Measurements from ENCODE around the gene COL23A1.

The COL23A1 gene

GRCh38 chr5:178445534-178445933, 144.7 kb downstream of the COL23A1 start:
- no peak overlapping the region for H3K9ac ChIP-seq (ENCODE audit: low read length)
- no peaks in the 10 kb centered on the region for H3K79me2 ChIP-seq (ENCODE audit: low read length)
- 0 out of 2 replicates have a peak, but pooled peaks cover under 1% of the 10 kb centered on the region for H3K27me3 ChIP-seq (ENCODE audit: low read depth, low read length)
- no peaks in the 10 kb centered on the region for H3K4me1 ChIP-seq (ENCODE audit: low read length)
- no peaks in the 10 kb centered on the region for H4K20me1 ChIP-seq (ENCODE audit: insufficient read depth, low read length)
- no peak overlapping the region for H3K4me2 ChIP-seq (ENCODE audit: low read length)
- no peaks in the 10 kb centered on the region for H3K9me3 ChIP-seq (ENCODE audit: insufficient read depth, low read length)
- H2AFZ ChIP-seq (ENCODE audit: low read depth, low read length): no peak overlapping the region
- TF ChIP-seq EZH2phosphoT487 (IDR thresholded peaks at IDR 0.05; ENCODE audit: low read depth) (no peak), CTCF (IDR thresholded peaks at IDR 0.05; ENCODE audit: low read depth, low read length) (no peak)
- H3K36me3 ChIP-seq (replicated peaks; ENCODE audit: low read depth, low read length): no peaks in the 10 kb centered on the region
- no peak overlapping the region for H3K4me3 ChIP-seq (ENCODE audit: low read length)
- H3K27ac ChIP-seq (ENCODE audit: low read length): no peak overlapping the region

- no peak overlapping the region for H2AFZ ChIP-seq (ENCODE audit: low read depth, low read length)
- H3K9ac ChIP-seq (ENCODE audit: low read length): no peak overlapping the region
- no peaks in the 10 kb centered on the region for H3K79me2 ChIP-seq (ENCODE audit: low read length)
Observed at GRCh38 chr5:178442405-178443257, 147.6 kb downstream of the COL23A1 start.

GRCh38 chr5:178441486-178442270, 148.5 kb downstream of the COL23A1 start:
- no peaks in the 10 kb centered on the region for H3K4me1 ChIP-seq (ENCODE audit: low read length)
- no peak overlapping the region for H3K9ac ChIP-seq (ENCODE audit: low read length)
- H3K4me2 ChIP-seq (ENCODE audit: low read length): no peak overlapping the region
- no peaks in the 10 kb centered on the region for H3K79me2 ChIP-seq (ENCODE audit: low read length)
- H3K36me3 ChIP-seq (replicated peaks; ENCODE audit: low read depth, low read length): no peaks in the 10 kb centered on the region
- H3K27ac ChIP-seq (ENCODE audit: low read length): no peak overlapping the region
- no peaks in the 10 kb centered on the region for H4K20me1 ChIP-seq (ENCODE audit: insufficient read depth, low read length)
- no peak overlapping the region for H2AFZ ChIP-seq (ENCODE audit: low read depth, low read length)
- H3K9me3 ChIP-seq (ENCODE audit: insufficient read depth, low read length): no peaks in the 10 kb centered on the region
- no peaks in the 10 kb centered on the region for H3K27me3 ChIP-seq (ENCODE audit: low read depth, low read length)
- no peak for TF ChIP-seq EZH2phosphoT487 (IDR thresholded peaks at IDR 0.05; ENCODE audit: low read depth)
- TF ChIP-seq CTCF (IDR thresholded peaks at IDR 0.05; ENCODE audit: low read depth, low read length): no peak
- no peak overlapping the region for H3K4me3 ChIP-seq (ENCODE audit: low read length)

More at GRCh38 chr5:178442405-178443257, 147.6 kb downstream of the COL23A1 start:
- H4K20me1 ChIP-seq (ENCODE audit: insufficient read depth, low read length): no peaks in the 10 kb centered on the region
- no peak overlapping the region for H3K4me2 ChIP-seq (ENCODE audit: low read length)
- no peaks in the 10 kb centered on the region for H3K4me1 ChIP-seq (ENCODE audit: low read length)
- no peaks in the 10 kb centered on the region for H3K9me3 ChIP-seq (ENCODE audit: insufficient read depth, low read length)
- H3K27ac ChIP-seq (ENCODE audit: low read length): no peak overlapping the region
- no peak for TF ChIP-seq EZH2phosphoT487 (IDR thresholded peaks at IDR 0.05; ENCODE audit: low read depth)
- no peak overlapping the region for H3K4me3 ChIP-seq (ENCODE audit: low read length)
- H3K27me3 ChIP-seq (ENCODE audit: low read depth, low read length): no peaks in the 10 kb centered on the region
- no peaks in the 10 kb centered on the region for H3K36me3 ChIP-seq (replicated peaks; ENCODE audit: low read depth, low read length)

GRCh38 chr5:178440181-178440580, 150.0 kb downstream of the COL23A1 start:
- Histone ChIP-seq H4K20me1 (ENCODE audit: insufficient read depth, low read length) (no peaks in the 10 kb centered on the region), H3K4me1 (ENCODE audit: low read length) (no peaks in the 10 kb centered on the region)
- TF ChIP-seq EZH2phosphoT487 (IDR thresholded peaks at IDR 0.05; ENCODE audit: low read depth) (no peak), CTCF (IDR thresholded peaks at IDR 0.05; ENCODE audit: low read depth, low read length) (no peak)

More at GRCh38 chr5:178440181-178440580, 150.0 kb downstream of the COL23A1 start:
- H3K4me3 ChIP-seq (ENCODE audit: low read length): no peak overlapping the region
- H3K27me3 ChIP-seq (ENCODE audit: low read depth, low read length): no peaks in the 10 kb centered on the region
- H3K79me2 ChIP-seq (ENCODE audit: low read length): no peaks in the 10 kb centered on the region
- no peak overlapping the region for H2AFZ ChIP-seq (ENCODE audit: low read depth, low read length)
- no peak overlapping the region for H3K27ac ChIP-seq (ENCODE audit: low read length)
- no peaks in the 10 kb centered on the region for H3K9me3 ChIP-seq (ENCODE audit: insufficient read depth, low read length)
- H3K36me3 ChIP-seq (replicated peaks; ENCODE audit: low read depth, low read length): no peaks in the 10 kb centered on the region
- no peak overlapping the region for H3K9ac ChIP-seq (ENCODE audit: low read length)
- no peak overlapping the region for H3K4me2 ChIP-seq (ENCODE audit: low read length)

Measured in OCI-LY3 (cell line).